Thyroid gland (tissue), 4 donors: ENCODE results near the gene CAMTA1.

Experiments used
- CTCF ChIP-seq, 6 experiments: fragments of 200-600 bp in 3 of 6; fragments of 450-650 bp in 3 of 6; sonication (generic) in 3 of 6; IDR thresholded peaks; one replicate each; pipeline ENCODE4 v1.5.1; 2016 to 2019; ENCODE audit warnings: antibody characterized with exemption in 6 of 6, mild to moderate bottlenecking in 2 of 6, inconsistent platforms in 1 of 6, moderate library complexity in 1 of 6
- POLR2A ChIP-seq, 2 donors: fragments of 450-650 bp; IDR thresholded peaks; one replicate each; pipeline ENCODE4 v1.6.1; 2017; ENCODE audit warnings: antibody characterized with exemption in 2 of 2, mild to moderate bottlenecking in 2 of 2, moderate library complexity in 1 of 2

DNA sequence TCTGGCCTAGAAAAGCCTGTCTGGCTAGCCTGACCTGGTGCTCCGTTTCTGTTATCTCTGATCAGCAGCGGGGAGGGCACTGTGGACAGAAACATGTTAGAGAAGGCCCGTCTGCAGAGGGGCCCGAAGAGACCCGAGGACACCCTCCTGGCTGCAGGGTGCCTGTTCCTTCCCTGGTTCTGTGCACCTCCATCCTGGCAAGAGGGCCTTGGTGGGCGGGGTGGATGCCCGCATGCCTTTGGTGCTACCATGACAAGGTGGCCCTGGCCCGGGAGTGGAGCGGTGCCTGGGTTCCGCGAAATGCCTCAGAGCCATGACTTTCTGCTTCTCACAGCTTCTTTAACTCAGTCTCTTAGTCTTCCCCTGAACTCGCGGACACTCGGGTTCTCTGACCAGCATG is 233.6 kb downstream of the CAMTA1 start:
- TF ChIP-seq CTCF (IDR thresholded peaks at IDR 0.05), result no peak
- no peak for TF ChIP-seq POLR2A (IDR thresholded peaks at IDR 0.05)
